A549 (cell line): Measurements from ENCODE around the gene GNAS-AS1. TPM values are rescaled to one million over a fixed set of nuclear protein-coding genes. Genes with fewer than 3 reads are reported as not detected.

ENCODE experiments used
- ATAC-seq, 2 experiments: fragments of 200-7000 bp in 1 of 2; fragments of >200 bp in 1 of 2; cut with Nextera tagmentation in 1 of 2; cut with Tn5 transposase in 1 of 2; 3 replicates each; pipeline versions ENCODE4 v1.8.0 to v1.9.1; 2018 to 2020; ENCODE audit warnings: mild to moderate bottlenecking in 1 of 2, moderate library complexity in 1 of 2
- CTCF ChIA-PET: fragments of 300-600 bp; sonication (Branson Sonifier 250); formaldehyde crosslinking; extraction: SDS; loops from one replicate; lab custom pipeline; 2021; ENCODE audit warnings: antibody characterized with exemption, inconsistent platforms; lab: Yijun Ruan, JAX
- POLR2A ChIA-PET: fragments of 350-600 bp; formaldehyde crosslinking; extraction: SDS; loops from one replicate; lab custom pipeline; 2021; ENCODE audit warnings: antibody characterized with exemption, inconsistent platforms; lab: Yijun Ruan, JAX
- DNase-seq, 2 experiments: peaks; one replicate each; pipeline versions ENCODE4 v3.0.0 to v3.0.0-alpha.2; 2011 to 2016; ENCODE audit warnings: low read depth in 1 of 2, low spot score in 1 of 2
- FAIRE-seq: peaks from 2 replicates; lab custom pipeline; 2011; peaks lifted over from hg19 to GRCh38; lab: Jason Lieb, UNC
- H3K27ac ChIP-seq, 2 experiments: fragments of >200 bp; sonication (Bioruptor Twin); formaldehyde crosslinking; 3 replicates each; pipeline ENCODE4 v1.5.1; 2016 to 2017
- H3K4me1 ChIP-seq: fragments of >200 bp; sonication (Bioruptor Twin); formaldehyde crosslinking; 3 replicates; pipeline ENCODE4 v1.6.1; 2016
- H3K4me2 ChIP-seq: fragments of >200 bp; sonication (Bioruptor Twin); formaldehyde crosslinking; 3 replicates; pipeline ENCODE4 v1.6.1; 2016
- H3K4me3 ChIP-seq: fragments of >200 bp; sonication (Bioruptor Twin); formaldehyde crosslinking; 3 replicates; pipeline ENCODE4 v1.5.1; 2016
- H3K9me3 ChIP-seq: fragments of >200 bp; sonication (Bioruptor Twin); formaldehyde crosslinking; 3 replicates; pipeline ENCODE4 v1.6.1; 2016
- CBX8 ChIP-seq: fragments of 200-600 bp; sonication (generic); IDR thresholded peaks from 2 replicates; pipeline ENCODE4 v1.6.1; 2016
- CHD4 ChIP-seq: fragments of 200-600 bp; sonication (generic); IDR thresholded peaks from 2 replicates; pipeline ENCODE4 v1.6.1; 2016; ENCODE audit warnings: antibody characterized with exemption, mild to moderate bottlenecking, borderline replicate concordance
- EP300 ChIP-seq, 2 experiments: fragments of >200 bp; sonication (Bioruptor Twin); formaldehyde crosslinking; IDR thresholded peaks; 2 replicates in 1 of 2; 3 replicates in 1 of 2; pipeline ENCODE4 v1.6.1; 2016 to 2017
- ESRRA ChIP-seq: fragments of 150-350 bp; IDR thresholded peaks from 2 replicates; pipeline ENCODE4 v1.6.1; 2014; ENCODE audit warnings: mild to moderate bottlenecking, low read length, borderline replicate concordance
- FOSB ChIP-seq: fragments of 250-450 bp; sonication (Bioruptor Pico); IDR thresholded peaks from 2 replicates; pipeline ENCODE4 v1.5.0; 2020; ENCODE audit warnings: mild to moderate bottlenecking, moderate library complexity
- FOSL2 ChIP-seq, 2 experiments: fragments of 450-650 bp in 1 of 2; fragments of >200 bp in 1 of 2; sonication (Bioruptor Twin) in 1 of 2; formaldehyde crosslinking; IDR thresholded peaks; 2 replicates each; pipeline versions ENCODE4 v1.5.0 to v1.6.1; 2016 to 2020; ENCODE audit warnings: mild to moderate bottlenecking in 1 of 2, moderate library complexity in 1 of 2
- GATA3 ChIP-seq: IDR thresholded peaks from 2 replicates; pipeline ENCODE4 v1.6.1; 2012; ENCODE audit warnings: borderline replicate concordance
- HEYL ChIP-seq: fragments of 250-450 bp; sonication (Bioruptor Pico); IDR thresholded peaks from 2 replicates; pipeline ENCODE4 v1.8.0; 2021; ENCODE audit warnings: mild to moderate bottlenecking, moderate library complexity
- HOXB5 ChIP-seq: fragments of 250-450 bp; sonication (Bioruptor Pico); IDR thresholded peaks from 2 replicates; pipeline ENCODE4 v1.5.0; 2020; ENCODE audit warnings: mild to moderate bottlenecking, moderate library complexity
- KDM1A ChIP-seq: fragments of 200-600 bp; sonication (generic); IDR thresholded peaks from 2 replicates; pipeline ENCODE4 v1.6.1; 2016; ENCODE audit warnings: low read depth, mild to moderate bottlenecking
- PHF8 ChIP-seq: fragments of 200-600 bp; sonication (generic); IDR thresholded peaks from 2 replicates; pipeline ENCODE4 v1.6.1; 2016; ENCODE audit warnings: low read depth, mild to moderate bottlenecking, antibody characterized with exemption, moderate library complexity, borderline replicate concordance
- POLR2AphosphoS2 ChIP-seq: conservative IDR thresholded peaks from 2 replicates; pipeline ENCODE4 v1.6.1; 2012; ENCODE audit warnings: low read length, improper control_type of control experiment, inconsistent platforms
- RAD21 ChIP-seq, 2 experiments: fragments of >200 bp in 1 of 2; sonication (Bioruptor Twin) in 1 of 2; formaldehyde crosslinking in 1 of 2; IDR thresholded peaks in 1 of 2; conservative IDR thresholded peaks in 1 of 2; 2 replicates in 1 of 2; 3 replicates in 1 of 2; pipeline ENCODE4 v1.6.1; 2012 to 2018; ENCODE audit warnings: inconsistent platforms in 1 of 2
- RARB ChIP-seq: fragments of 250-450 bp; sonication (Bioruptor Pico); IDR thresholded peaks from 2 replicates; pipeline ENCODE4 v1.8.0; 2021; ENCODE audit warnings: mild to moderate bottlenecking, moderate library complexity
- RFX5 ChIP-seq: fragments of 450-650 bp; IDR thresholded peaks from 2 replicates; pipeline ENCODE4 v1.7.1; 2014; ENCODE audit warnings: antibody characterized with exemption, mild to moderate bottlenecking, moderate library complexity
- SMC3 ChIP-seq: fragments of >200 bp; sonication (Bioruptor Twin); formaldehyde crosslinking; IDR thresholded peaks from 3 replicates; pipeline ENCODE4 v1.6.1; 2018; ENCODE audit warnings: inconsistent platforms
- SREBF2 ChIP-seq: fragments of 450-650 bp; IDR thresholded peaks from 2 replicates; pipeline ENCODE4 v1.6.1; 2014; ENCODE audit warnings: mild to moderate bottlenecking, moderate library complexity
- TFCP2L1 ChIP-seq: fragments of 250-450 bp; sonication (Bioruptor Pico); IDR thresholded peaks from 2 replicates; pipeline ENCODE4 v1.5.0; 2021; ENCODE audit warnings: mild to moderate bottlenecking
- ZFP36 ChIP-seq: fragments of 450-650 bp; IDR thresholded peaks from 2 replicates; pipeline ENCODE4 v1.6.1; 2014; ENCODE audit warnings: borderline replicate concordance; ENCODE audit not compliant: partially characterized antibody
- ZNF302 ChIP-seq: fragments of 250-450 bp; sonication (Bioruptor Pico); IDR thresholded peaks from 2 replicates; pipeline ENCODE4 v1.9.0; 2021; ENCODE audit warnings: inconsistent platforms, mild to moderate bottlenecking, moderate library complexity
- WGBS: methylation state at CpG from one replicate; pipeline ENCODE4 v1.1.6; 2017; ENCODE audit errors: missing lambda C conversion rate; 5-methylcytosine and 5-hydroxymethylcytosine counted together
- polyA plus RNA-seq, 4 experiments: library from polyadenylated mRNA; depleted of rRNA in 3 of 4; stranded (reverse); fragments of >200 nt; fragmentation: RNase III in 1 of 4; extraction: RNeasy Plus Mini Kit Qiagen cat#74134 plus additional on column Dnase treatment in 1 of 4; gene quantifications; 2 replicates in 3 of 4; 3 replicates in 1 of 4; pipeline ENCODE4 v1.2.3, GENCODE V29; 2011 to 2017
- TF ChIP-seq, protein P1 (sequence below): fragments of 450-650 bp; IDR thresholded peaks from 2 replicates; pipeline ENCODE4 v1.6.1; 2014; ENCODE audit warnings: antibody characterized with exemption
- TF ChIP-seq, protein P2 (sequence below): fragments of 250-450 bp; sonication (Bioruptor Pico); IDR thresholded peaks from 2 replicates; pipeline ENCODE4 v1.5.0; 2020; ENCODE audit warnings: low read depth, mild to moderate bottlenecking, moderate library complexity
- TF ChIP-seq, protein P3 (sequence below): fragments of 150-350 bp; IDR thresholded peaks from 2 replicates; pipeline ENCODE4 v1.6.1; 2014; ENCODE audit warnings: low read depth, mild to moderate bottlenecking, low read length
- TF ChIP-seq, protein P4 (sequence below): fragments of 200-600 bp; sonication (generic); IDR thresholded peaks from 2 replicates; pipeline ENCODE4 v1.6.1; 2016; ENCODE audit warnings: antibody characterized with exemption, mild to moderate bottlenecking, moderate library complexity
- TF ChIP-seq, protein P5 (sequence below): IDR thresholded peaks from 2 replicates; pipeline ENCODE4 v1.6.1; 2012

GNAS-AS1 gene
- polyA plus RNA-seq, 2 of the 4 experiments (the other 2 are of a cell fraction): not detected

DNA sequence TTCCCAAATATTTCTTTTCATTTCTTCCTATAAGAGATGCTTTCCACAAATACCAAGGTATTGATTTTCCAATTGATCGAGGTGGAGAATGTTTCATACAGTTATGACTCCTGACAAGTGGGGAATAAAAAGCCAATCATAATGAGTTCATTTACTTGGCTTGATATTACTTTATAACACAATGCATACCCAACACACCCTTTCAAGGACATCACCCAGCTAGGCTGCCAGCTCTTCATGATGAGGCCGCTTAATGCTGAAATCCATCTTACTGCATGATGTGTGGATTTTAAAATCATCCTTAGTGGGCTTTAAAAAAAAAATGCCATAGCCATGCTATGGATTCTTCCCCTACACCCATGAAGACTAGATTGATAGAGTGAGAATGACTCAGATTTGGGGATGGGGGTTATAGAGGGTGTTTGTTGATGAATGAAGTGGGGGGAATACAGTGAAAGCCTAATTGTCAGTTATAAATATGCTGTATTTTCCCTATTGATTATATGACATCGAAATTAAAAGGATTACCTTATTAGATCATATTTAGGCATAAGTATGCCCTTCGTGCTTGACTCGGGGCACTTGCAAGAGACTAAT lies 75.9 kb downstream of the GNAS-AS1 start:
- peaks cover 3% of the 10 kb centered on the region; the same call in 2 of the 3 replicates for H3K9me3 ChIP-seq
- no peak overlapping the region for H3K4me2 ChIP-seq
- TF ChIP-seq RARB (CRISPR knock-in tag): no peak
- TF ChIP-seq SREBF2: no peak
- TF ChIP-seq GATA3: no peak
- no peak for TF ChIP-seq SMC3
- no peak for TF ChIP-seq ZFP36
- TF ChIP-seq FOSL2 (IDR thresholded peaks at IDR 0.05): no peak
- no peak for TF ChIP-seq FOSL2 (CRISPR knock-in tag; IDR thresholded peaks at IDR 0.05)
- no peak for TF ChIP-seq CHD4
- TF ChIP-seq, protein P1, sequence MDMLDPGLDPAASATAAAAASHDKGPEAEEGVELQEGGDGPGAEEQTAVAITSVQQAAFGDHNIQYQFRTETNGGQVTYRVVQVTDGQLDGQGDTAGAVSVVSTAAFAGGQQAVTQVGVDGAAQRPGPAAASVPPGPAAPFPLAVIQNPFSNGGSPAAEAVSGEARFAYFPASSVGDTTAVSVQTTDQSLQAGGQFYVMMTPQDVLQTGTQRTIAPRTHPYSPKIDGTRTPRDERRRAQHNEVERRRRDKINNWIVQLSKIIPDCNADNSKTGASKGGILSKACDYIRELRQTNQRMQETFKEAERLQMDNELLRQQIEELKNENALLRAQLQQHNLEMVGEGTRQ: no peak
- TF ChIP-seq KDM1A: no peak
- TF ChIP-seq RAD21 (conservative IDR thresholded peaks at IDR 0.05 in 1 of 2, IDR thresholded peaks at IDR 0.05 in 1 of 2): no peak
- TF ChIP-seq, protein P2, sequence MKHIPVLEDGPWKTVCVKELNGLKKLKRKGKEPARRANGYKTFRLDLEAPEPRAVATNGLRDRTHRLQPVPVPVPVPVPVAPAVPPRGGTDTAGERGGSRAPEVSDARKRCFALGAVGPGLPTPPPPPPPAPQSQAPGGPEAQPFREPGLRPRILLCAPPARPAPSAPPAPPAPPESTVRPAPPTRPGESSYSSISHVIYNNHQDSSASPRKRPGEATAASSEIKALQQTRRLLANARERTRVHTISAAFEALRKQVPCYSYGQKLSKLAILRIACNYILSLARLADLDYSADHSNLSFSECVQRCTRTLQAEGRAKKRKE (CRISPR knock-in tag): no peak
- no peak for TF ChIP-seq PHF8
- TF ChIP-seq ESRRA: no peak
- no peak for TF ChIP-seq RFX5
- TF ChIP-seq, protein P3, sequence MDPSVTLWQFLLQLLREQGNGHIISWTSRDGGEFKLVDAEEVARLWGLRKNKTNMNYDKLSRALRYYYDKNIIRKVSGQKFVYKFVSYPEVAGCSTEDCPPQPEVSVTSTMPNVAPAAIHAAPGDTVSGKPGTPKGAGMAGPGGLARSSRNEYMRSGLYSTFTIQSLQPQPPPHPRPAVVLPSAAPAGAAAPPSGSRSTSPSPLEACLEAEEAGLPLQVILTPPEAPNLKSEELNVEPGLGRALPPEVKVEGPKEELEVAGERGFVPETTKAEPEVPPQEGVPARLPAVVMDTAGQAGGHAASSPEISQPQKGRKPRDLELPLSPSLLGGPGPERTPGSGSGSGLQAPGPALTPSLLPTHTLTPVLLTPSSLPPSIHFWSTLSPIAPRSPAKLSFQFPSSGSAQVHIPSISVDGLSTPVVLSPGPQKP: no peak
- WGBS: 9% methylated on average over 5 of the region's 5 CpGs
- CTCF ChIA-PET: interaction anchor here (1.3 kb wide), 1 partner anchor 11 kb away, joined by 3 read pairs; no protein-coding TSS in a partner anchor
- no peak overlapping the region for H3K4me3 ChIP-seq
- no peaks in the 10 kb centered on the region for H3K4me1 ChIP-seq
- FAIRE-seq: no peak
- DNase-seq: no peak
- no peak for ATAC-seq
- no peak overlapping the region for H3K27ac ChIP-seq
- POLR2A ChIA-PET: no interaction called here

DNA sequence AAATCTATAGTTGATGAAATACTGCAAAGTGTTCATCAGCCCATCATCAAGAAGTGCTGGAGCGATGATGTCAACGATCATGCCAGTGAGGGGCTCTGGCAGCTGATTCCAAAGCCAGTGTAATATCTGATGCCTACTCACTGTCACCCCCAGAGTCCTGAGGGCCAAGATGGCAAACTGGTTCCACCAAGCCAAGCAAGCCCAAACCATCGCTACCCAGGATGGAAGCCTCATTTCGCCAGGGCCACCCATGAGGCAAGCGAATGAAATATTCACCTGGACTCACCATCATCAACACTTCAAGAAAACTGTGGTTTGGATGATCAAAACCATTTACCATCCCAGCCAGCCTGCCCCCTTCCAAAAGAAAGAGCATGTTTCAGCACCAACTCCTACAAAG lies 76.5 kb downstream of the GNAS-AS1 start:
- no peak for ATAC-seq
- CTCF ChIA-PET: interaction anchor here (1.3 kb wide), 1 partner anchor 11 kb away, joined by 3 read pairs; no protein-coding TSS in a partner anchor
- no peaks in the 10 kb centered on the region; the same call in 2 of the 3 replicates for H3K9me3 ChIP-seq
- H3K4me3 ChIP-seq: no peak overlapping the region
- POLR2A ChIA-PET: no interaction called here
- H3K4me1 ChIP-seq: no peaks in the 10 kb centered on the region
- H3K4me2 ChIP-seq: no peak overlapping the region
- no peak for DNase-seq
- WGBS: 29% methylated on average over 5 of the region's 5 CpGs
- no peak for FAIRE-seq
- no peak overlapping the region for H3K27ac ChIP-seq
- TF ChIP-seq, protein P4, sequence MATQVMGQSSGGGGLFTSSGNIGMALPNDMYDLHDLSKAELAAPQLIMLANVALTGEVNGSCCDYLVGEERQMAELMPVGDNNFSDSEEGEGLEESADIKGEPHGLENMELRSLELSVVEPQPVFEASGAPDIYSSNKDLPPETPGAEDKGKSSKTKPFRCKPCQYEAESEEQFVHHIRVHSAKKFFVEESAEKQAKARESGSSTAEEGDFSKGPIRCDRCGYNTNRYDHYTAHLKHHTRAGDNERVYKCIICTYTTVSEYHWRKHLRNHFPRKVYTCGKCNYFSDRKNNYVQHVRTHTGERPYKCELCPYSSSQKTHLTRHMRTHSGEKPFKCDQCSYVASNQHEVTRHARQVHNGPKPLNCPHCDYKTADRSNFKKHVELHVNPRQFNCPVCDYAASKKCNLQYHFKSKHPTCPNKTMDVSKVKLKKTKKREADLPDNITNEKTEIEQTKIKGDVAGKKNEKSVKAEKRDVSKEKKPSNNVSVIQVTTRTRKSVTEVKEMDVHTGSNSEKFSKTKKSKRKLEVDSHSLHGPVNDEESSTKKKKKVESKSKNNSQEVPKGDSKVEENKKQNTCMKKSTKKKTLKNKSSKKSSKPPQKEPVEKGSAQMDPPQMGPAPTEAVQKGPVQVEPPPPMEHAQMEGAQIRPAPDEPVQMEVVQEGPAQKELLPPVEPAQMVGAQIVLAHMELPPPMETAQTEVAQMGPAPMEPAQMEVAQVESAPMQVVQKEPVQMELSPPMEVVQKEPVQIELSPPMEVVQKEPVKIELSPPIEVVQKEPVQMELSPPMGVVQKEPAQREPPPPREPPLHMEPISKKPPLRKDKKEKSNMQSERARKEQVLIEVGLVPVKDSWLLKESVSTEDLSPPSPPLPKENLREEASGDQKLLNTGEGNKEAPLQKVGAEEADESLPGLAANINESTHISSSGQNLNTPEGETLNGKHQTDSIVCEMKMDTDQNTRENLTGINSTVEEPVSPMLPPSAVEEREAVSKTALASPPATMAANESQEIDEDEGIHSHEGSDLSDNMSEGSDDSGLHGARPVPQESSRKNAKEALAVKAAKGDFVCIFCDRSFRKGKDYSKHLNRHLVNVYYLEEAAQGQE: no peak
- TF ChIP-seq FOSB (CRISPR knock-in tag) (no peak), TFCP2L1 (CRISPR knock-in tag) (no peak), POLR2AphosphoS2 (no peak), HOXB5 (CRISPR knock-in tag) (no peak), EP300 (IDR thresholded peaks at IDR 0.05) (no peak), SREBF2 (no peak), CBX8 (no peak), RFX5 (no peak), HEYL (no peak), ZNF302 (CRISPR knock-in tag) (no peak), RAD21 (conservative IDR thresholded peaks at IDR 0.05 in 1 of 2, IDR thresholded peaks at IDR 0.05 in 1 of 2) (no peak)
- TF ChIP-seq, protein P5, sequence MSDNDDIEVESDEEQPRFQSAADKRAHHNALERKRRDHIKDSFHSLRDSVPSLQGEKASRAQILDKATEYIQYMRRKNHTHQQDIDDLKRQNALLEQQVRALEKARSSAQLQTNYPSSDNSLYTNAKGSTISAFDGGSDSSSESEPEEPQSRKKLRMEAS: no peak
- TF ChIP-seq, protein P3: no peak
- TF ChIP-seq, protein P1: no peak
- TF ChIP-seq, all 56 proteins: peak for 0
